Tongue (tissue), 2 donors: ENCODE results near the gene DTYMK. TPM values are rescaled to one million over a fixed set of nuclear protein-coding genes. Genes with fewer than 3 reads are reported as not detected.
"Not testable (repeated sequence)": the region's sequence is repeated elsewhere in the genome, so short reads cannot be mapped to it uniquely, and the experiment has no call there.

Experiments used
- DNase-seq: peaks from one replicate; pipeline ENCODE4 v3.0.0-alpha.2; 2015
- total RNA-seq: library from RNA; depleted of rRNA; stranded (reverse); fragments of >200 nt; gene quantifications from one replicate; pipeline ENCODE4 v1.2.3, GENCODE V29; 2014

The DTYMK gene
- total RNA-seq, 1 donor from 2014 or later, result 20.0 TPM

- no peak for DNase-seq
Measured at GRCh38 chr2:241671457-241672240, 15.0 kb downstream of the DTYMK start.

GRCh38 chr2:241670333-241671110, 16.1 kb downstream of the DTYMK start:
- DNase-seq, result no peak

- DNase-seq, result no peak
Measured at GRCh38 chr2:241668839-241669238, 17.8 kb downstream of the DTYMK start.

- DNase-seq, result no peak
Measured at GRCh38 chr2:241668354-241668753, 18.3 kb downstream of the DTYMK start.

- no peak for DNase-seq
Measured at GRCh38 chr2:241666627-241667400, 19.8 kb downstream of the DTYMK start.

GRCh38 chr2:241665731-241666440, 20.7 kb downstream of the DTYMK start:
- no peak for DNase-seq

GRCh38 chr2:241662731-241663130, 23.9 kb downstream of the DTYMK start:
- not testable (repeated sequence) for DNase-seq

GRCh38 chr2:241660593-241661213, 25.9 kb downstream of the DTYMK start:
- DNase-seq, result no peak

- DNase-seq, result peak; percentile 85
Measured at GRCh38 chr2:241659150-241659739, 27.4 kb downstream of the DTYMK start.

- DNase-seq, result no peak
Measured at GRCh38 chr2:241658296-241658695, 28.3 kb downstream of the DTYMK start.

GRCh38 chr2:241657786-241658254, 28.8 kb downstream of the DTYMK start:
- DNase-seq, result no peak

- no peak for DNase-seq
Measured at GRCh38 chr2:241656190-241656741, 30.3 kb downstream of the DTYMK start.

GRCh38 chr2:241655516-241656189, 31.0 kb downstream of the DTYMK start:
- no peak for DNase-seq

- DNase-seq, result no peak
Measured at GRCh38 chr2:241654551-241654950, 32.1 kb downstream of the DTYMK start.

GRCh38 chr2:241653210-241653750, 33.3 kb downstream of the DTYMK start:
- DNase-seq, result no peak

GRCh38 chr2:241652722-241653121, 33.9 kb downstream of the DTYMK start:
- no peak for DNase-seq

GRCh38 chr2:241652142-241652541, 34.5 kb downstream of the DTYMK start:
- DNase-seq, result no peak

- no peak for DNase-seq
Measured at GRCh38 chr2:241649927-241650326, 36.7 kb downstream of the DTYMK start.

GRCh38 chr2:241649404-241649803, 37.2 kb downstream of the DTYMK start:
- peak; percentile 39 for DNase-seq

- DNase-seq, result no peak
Measured at GRCh38 chr2:241648453-241648852, 38.2 kb downstream of the DTYMK start.
